ENCODE measurements around the gene GFI1B.

Gene GFI1B

DNA sequence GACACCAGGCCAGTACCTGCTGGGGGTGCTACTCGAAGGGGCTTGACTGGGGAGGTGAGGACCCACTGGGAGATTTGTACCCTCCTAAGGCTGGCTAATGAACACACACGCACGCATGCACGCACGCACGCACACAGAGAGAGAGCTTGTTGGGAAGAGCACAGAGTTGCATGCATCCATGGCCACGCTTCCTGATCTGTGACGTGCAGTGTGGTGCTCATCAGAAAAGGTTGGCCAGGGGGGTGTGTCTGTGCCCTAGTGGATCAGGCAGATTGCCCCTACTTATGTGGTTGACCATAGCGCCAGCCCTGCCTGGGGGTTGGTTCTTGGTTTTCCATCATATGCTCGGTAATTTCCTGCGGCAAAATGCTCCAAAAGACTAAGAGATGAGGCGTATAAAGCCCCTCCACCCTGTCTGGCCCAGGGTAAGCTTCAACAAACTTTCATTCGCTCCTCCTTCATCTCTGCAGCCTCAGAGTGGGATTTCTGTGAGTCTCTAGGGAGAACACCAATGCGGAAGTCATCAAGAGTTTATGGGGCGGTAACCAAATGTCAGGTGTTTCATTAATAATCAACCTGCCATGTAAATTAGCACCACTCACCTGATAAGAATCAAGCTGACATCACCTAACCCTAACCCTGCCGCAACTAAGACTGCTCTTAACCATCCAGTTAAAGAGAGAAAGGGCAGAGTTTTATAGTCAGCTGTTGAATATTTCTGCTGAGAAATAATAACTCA is 8.0 kb upstream of the GFI1B start:
- DNase-seq: no peak

DNA sequence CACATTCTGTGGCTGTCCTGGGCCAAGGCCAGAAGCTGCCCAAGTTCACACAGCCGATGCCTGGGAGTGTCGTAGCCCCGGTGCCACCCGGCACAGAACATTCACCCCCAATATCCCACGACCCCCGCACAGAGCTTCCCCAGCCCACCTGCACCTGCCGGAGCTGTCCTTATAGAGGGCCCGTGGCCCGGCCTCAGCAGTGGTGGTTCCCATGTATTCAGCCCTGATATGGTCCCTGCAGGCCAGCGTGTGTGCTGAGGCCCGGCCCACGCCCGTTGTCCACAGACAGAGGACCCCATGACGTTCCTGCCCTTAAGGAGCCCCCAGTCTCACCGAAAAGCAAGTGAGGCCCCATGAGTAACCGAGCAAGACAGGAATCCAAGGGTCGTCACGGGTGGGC is 5.3 kb upstream of the GFI1B start:
- no peak for DNase-seq

DNA sequence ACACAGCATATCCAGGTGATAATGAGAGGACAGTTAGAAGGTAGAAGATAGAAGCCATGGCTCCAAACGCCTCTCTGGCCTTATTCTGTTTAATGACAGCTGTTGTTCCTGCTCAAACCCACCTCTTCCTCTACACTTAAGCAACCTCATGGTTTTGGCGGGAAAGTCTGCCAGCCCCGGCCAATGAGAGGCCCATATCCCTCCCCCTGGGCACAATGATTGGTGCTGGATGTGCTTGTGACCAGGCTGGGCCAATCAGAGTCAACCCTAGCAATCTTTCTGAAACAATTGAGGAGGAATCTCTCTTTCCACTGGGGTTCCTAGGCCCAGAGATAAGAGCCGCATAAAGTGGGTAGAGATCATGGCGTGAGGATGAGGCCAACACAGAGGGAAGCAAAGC is 4.8 kb upstream of the GFI1B start:
- DNase-seq: no peak

DNA sequence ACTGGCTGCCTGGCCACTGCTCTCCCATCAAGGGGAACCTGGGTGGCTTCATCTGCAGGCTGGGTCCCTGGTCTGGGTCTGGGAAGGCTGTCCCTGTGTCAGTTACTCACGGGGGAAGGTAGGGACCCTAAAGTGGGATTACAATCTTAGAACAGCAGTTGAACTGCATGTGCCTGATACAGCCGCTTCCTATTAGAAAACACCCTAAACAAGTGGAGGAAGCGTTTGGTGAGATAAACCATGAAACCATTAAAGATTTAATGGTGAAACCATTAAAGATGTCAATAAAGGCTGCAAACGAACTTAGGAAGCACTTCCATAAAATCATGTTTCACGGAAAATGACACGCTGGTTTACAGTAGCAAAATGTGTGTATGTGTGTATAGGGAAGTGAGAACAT is 2.5 kb upstream of the GFI1B start:
- DNase-seq: no peak

DNA sequence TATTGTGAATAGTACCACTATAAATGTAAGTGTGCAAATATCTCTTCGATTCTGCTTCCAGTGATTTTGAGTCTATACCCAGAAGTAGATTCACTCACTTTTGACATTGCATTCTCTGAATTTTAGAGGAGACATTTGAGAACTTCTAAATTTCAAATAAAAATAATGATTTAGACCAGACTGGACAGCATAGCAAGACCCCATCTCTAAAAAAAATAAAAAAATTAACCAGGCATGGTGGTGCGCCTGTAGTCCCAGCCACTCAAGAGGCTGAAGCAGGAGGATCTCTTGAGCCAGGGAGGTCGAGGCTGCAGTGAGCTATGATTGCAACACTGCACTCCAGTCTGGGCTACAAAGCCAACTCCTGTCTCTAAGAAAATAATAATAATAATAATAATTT is 1.9 kb upstream of the GFI1B start:
- DNase-seq: no peak

DNA sequence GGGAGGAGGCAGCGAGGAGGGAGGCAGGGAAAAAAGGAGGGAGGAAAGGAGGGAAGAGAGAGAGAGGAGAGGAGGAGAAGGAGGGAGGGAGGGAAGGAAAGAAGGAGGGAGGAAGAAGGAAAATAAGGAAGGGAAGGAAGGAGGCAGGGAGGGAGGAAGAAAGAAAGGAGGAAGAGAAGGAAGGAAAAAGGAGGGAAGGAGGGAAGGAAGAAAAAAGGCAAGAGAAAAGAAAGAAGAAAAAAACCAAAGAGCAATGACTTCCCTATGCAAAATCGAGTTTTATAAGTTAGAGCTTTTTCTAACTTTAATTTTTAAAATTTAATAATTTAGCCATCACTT is 413 bp upstream of the GFI1B start:
- DNase-seq: no peak

DNA sequence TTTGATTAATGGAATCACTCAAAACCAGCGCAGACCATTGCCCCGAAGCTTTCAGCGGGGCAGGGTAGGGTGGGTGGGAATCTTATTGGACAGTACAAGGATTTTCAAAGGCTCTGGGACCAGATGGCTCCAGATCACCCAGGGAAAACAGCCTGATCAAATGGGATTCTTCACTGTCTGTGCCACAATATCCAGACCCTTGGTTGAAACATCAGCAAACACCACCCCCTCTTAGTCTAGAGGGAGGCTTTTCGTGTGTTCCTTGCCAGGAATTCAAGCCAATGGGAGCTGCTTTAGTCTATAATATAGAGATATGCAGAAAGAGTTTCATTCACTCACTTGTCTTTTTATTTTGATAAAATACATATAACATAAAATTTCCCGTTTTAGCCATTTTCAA is 1.7 kb downstream of the GFI1B start:
- no peak for DNase-seq

DNA sequence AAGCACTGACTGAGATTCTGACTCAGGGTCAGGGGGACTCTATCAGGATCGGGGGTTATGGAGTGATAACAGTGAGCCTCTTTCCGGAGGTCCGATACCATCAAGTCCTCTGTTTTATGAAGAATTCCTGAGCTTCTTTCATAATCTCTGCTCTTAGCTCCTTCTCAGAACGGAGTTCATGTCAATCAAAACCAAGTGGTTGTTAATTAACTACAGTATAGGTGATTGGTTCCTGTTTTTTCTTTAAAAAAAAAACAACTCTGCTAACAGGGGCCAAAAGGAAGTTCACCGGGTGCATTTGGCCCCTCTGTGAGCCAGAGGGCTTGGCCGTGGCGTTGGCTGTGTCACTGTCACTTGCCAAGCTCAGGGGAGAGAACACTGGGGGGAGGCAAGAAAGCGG is 4.0 kb downstream of the GFI1B start:
- DNase-seq: no peak

DNA sequence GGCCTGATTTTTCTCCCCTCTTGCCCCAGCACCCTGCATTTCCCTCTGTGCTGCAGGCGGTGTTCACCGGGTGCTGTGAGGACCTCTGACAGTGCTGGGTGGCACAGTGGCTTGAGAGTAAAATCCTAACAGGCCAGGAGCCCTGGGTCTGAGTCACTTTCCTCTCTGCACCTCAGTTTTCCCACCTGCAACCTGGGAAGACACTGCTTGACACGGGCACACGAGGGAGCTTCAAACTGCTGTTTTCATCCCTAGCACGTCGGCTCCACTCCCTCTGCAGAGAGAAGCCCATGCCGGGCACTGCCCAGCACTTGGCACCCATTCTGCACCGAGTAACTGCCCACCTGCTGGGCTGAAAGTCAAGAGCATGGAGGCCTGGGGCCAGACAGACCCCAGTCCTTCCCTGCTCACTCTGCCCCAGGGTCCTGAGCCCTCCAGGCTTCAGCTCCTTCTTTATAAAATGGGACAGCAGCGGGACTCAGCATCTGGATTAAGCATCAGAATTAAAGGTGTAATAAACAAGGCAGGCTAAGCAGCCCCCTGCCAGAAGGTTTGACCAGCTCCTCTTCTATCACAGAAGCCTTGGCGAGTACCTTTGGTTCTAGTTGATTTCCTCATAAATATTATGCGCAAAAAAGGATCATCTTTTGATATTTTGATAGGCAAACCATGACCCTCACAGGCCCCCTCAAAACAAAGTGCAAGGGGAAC is 5.2 kb downstream of the GFI1B start:
- DNase-seq: no peak

DNA sequence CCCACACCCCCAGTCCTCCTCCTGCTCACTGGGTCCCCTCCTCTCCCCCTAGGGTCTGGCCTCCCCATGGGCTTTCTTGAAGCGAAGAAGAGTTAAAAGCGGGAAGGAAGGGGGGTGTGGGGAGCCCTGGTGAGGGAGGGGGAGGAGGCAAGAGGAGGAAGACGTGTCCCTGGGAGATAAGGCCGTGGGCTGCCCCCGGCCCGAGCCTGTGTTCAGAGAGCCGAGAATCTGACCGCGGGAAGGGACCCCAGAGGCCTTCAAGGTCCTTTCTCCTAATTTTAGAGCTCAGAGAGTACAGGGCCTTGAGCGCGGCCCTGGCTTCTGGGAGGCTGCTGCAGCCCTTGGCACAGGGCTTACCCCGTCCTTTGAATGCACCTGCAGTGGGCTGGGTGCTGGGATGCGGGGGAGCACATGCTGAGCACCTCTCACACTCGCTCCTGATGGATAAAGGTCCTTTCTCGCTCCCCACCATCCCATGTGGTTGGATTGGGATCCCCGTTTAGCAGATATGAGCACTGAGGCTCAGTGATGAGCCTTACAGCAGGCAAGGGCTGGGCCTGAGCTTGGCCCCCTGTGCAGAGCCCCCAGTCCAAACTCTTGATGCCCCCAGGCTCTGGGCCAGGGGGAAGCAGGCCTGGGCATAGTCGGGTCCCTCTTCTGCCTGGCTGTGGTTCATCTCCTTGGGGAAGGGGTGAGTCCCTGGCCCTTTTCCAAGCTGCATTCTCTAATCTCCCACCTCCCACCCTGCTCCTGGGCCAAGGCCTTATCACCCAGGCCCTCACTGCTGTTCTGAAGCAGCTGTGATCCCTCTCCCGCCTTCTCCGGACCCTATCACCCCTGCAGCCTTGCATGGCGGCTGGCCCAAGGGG is 5.9 kb downstream of the GFI1B start:
- no peak for DNase-seq

DNA sequence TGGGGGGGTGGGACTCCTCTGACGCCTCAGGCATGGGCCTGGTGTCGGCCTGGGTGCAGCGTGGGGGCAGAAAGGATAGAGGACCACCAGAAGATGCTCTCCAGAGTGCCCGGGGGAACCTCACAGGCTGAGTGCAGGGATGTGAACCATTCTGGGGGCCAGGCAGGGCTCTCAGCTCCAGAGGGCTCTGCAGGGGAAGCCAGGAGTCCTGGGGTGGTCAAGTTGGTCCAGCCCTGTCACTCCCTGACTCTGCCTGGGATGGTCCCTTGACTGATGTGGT is 6.5 kb downstream of the GFI1B start:
- no peak for DNase-seq

DNA sequence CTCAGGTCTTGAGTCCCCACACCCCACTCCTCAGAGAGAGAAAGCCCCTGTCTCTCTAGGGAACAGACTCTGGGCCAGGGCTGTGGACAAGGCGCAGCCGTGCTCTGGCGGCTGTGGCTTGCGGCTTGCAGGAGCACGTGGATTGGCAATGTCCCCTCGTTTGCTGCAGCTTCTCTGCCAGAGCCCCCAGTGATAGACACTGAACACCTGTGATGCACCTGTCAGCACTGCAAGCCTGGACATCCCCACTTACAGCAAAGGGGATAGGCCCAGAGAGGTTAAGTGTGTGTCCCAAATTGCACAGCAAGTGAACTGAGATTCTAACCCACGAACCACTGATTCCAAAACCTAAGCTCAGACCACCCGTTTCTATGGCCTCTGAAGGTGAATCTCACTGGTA is 7.0 kb downstream of the GFI1B start:
- DNase-seq: no peak

DNA sequence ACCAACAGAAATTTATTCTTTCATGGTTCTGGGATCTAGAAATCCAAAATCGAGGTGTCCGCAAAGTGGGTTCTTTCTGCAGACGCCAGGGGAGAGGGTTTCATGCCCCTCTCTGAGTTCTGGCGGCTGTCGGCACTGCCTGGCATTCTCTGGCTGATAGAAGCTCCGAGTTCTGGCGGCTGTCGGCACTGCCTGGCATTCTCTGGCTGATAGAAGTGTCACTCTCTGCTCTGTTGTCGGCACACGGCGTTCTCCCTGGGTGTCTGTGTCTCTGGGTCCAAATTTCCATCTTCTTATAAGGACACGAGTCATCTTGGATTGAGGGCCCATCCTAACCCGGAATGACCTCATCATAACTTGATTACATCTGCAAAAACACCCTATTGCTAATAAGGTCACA is 7.6 kb downstream of the GFI1B start:
- no peak for DNase-seq

DNA sequence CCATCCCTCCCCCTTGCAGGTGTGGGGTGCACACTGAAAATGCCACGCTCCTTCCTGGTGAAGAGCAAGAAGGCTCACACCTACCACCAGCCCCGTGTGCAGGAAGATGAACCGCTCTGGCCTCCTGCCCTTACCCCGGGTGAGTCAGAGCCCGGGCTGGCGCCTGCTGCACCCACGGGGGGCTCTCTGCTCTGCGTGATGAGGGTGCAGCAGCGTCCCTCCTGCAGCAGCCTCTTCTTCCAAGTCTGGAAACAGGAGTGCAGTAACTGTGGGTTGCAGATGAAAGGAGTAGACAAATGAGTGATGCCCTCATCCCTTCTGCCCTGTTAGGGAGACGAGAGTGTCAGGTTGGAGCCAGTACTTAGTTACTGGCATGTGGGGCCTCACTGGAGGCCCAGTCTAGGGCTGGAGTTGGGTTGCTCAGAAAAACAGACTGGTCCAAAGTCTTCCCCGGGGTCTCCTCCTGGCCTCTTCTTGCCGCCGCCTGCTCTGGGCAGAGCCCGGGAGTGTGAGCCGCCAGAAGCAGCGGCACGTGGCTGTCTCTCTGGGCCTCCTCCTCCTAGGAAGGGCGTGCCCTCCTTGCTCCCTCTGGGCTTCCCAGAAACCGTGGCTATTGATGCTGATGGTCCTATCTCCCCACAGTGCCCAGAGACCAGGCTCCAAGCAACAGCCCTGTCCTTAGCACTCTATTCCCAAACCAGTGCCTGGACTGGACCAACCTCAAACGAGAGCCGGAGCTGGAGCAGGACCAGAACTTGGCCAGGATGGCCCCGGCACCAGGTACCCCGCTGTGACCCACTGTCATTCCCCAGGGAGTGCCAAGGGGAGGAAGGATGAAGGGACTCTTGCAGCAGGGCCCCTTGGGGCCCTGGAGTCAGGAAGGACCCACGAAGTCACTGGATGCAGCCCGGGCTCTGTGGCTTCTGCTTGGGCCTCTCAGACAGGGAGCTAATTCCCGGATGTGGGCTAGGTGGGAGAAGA is 8.4 kb downstream of the GFI1B start:
- DNase-seq: no peak

DNA sequence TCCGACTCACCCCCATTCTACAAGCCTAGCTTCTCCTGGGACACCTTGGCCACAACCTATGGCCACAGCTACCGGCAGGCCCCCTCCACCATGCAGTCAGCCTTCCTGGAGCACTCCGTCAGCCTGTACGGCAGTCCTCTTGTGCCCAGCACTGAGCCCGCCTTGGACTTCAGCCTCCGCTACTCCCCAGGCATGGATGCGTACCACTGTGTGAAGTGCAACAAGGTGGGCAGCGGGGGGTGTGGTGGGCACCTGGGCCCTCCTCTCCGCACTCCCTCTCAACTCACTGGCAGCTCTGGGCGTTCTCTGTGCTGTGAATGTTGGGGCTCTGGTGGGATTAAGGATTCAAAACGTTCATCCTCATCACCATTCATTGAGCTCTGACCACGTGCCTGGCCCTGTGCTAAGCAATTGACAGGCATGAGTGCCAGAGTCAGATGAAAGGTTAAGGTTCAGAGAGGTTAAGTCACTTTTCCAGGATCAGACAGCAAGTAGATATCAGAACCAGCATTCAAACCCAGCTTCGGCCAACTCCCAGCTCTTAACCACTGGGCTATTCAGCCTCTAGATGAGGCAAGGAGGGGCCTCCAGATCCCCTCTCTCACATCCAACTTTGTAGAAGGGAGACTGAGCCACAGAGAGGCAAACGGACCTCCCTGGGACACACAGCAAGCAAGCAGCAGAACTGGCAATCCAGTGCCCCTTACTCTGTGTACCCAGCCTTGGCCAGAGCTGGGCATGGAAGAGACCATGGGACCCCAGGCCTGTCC is 9.9 kb downstream of the GFI1B start:
- DNase-seq: no peak

DNA sequence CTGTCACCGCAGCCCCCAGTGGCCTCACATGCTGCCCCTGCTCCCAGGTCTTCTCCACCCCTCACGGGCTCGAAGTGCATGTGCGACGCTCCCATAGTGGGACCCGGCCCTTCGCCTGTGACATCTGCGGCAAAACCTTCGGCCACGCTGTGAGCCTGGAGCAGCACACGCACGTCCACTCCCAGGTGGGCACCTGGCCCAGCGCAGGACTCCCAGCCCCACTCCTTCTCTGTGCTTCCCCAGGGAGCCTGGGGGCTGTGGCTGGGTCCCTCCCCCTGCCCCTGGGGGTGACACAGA is 10.5 kb downstream of the GFI1B start:
- DNase-seq: no peak

DNA sequence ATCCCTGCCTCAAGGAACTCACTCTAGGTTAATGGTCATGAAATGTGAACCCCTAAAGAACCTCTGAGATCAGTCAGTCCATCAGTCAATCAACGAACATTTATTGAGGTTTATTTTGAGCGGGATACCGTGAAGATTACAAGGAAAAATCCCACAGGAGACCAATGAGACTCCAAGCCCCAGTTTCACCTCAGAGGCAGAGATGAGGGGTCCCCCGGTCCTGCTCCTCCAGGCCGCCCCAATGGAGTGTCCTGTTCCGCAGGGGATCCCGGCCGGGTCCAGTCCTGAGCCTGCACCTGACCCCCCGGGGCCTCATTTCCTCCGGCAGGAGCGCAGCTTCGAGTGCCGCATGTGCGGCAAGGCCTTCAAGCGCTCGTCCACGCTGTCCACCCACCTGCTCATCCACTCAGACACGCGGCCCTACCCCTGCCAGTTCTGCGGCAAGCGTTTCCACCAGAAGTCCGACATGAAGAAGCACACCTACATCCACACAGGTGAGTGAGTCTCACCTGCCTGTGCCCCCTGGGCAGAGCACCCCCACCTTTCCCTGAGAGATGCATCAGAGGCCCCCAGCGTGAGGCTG is 11.0 kb downstream of the GFI1B start:
- no peak for DNase-seq

DNA sequence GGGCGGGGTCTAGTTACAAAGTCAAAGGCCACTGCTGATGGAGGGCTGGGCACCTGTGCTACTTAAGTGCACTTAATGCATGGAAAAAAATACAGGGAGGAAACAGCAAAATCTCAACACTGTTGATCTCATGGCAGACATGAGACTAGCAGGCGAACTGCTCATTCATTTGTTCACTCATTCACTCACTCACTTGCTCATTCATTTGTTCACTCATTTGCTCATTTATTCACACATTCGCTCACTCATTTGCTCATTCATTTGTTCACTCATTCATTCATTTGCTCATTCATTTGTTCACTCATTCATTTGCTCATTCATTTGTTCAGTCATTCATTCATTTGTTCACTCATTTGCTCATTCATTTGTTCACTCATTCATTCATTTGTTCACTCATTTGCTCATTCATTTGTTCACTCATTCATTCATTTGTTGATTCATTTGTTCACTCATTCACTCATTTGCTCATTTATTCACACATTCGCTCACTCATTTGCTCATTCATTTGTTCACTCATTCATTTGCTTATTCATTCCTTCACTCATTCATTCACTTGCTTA is 11.6 kb downstream of the GFI1B start:
- peak; percentile 5 for DNase-seq

DNA sequence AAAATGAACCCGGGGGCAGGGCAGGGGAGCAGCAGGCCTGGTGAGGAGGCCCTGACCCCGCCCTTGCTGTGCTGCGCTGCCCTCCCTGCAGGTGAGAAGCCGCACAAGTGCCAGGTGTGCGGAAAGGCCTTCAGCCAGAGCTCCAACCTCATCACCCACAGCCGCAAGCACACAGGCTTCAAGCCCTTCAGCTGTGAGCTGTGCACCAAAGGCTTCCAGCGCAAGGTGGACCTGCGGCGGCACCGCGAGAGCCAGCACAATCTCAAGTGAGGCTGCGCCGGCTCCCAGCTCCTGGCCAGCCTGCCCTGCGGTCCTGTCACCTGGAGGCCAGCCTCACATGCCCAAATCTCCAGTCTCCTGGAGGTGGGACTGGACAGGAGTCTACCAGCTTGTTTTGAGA is 12.3 kb downstream of the GFI1B start:
- no peak for DNase-seq

DNA sequence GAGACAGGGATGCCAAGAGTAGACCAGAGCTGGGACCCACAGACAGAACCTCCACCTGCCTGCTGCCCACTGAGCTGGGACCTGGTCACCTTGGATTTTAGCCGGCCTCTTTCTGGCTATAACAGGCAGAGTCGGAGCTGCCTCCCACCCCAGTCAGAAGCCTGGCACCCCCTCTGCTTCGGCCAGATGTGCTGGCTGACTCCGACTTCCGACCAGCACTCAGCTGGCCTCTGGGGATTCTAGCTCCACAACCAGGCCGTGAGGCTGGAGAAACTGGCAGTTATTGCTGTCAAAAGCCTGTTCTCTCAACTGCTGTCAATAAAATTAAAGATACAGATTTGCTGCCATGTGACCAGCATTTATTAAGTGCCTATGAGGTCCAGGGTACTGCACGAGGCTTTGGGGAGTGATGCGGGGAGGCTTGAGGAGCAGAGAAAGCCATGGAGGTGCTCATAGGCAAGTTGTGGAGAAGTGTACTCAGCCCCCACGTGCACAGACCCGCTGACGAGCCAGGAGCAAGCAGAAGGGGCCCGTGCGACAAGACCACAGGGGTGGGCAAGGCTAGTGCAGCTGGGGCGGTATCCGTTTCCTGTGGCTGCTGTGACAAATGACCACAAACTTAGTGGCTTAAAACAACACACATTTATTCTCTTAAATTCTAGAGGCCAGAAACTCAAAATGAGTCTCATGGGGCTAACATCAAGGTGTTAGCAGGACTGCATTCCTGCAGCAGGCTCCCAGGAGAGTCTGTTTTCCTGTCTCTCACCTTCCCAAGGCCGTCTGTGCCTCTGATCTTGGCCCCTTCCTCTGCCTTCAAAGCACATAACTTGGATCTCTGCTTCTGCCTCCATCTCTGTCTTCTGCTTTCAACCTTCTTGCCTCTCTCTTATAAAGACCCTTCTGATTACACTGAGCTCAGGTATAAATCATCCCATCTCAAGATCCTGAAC is 13.1 kb downstream of the GFI1B start:
- no peak for DNase-seq
